Hepatic stellate cell (primary cell): Measurements from ENCODE around the gene BPIFB4.
"Not testable (repeated sequence)": the region's sequence is repeated elsewhere in the genome, so short reads cannot be mapped to it uniquely, and the experiment has no call there.

Experiments used
- DNase-seq: peaks from one replicate; pipeline ENCODE4 v3.0.0; 2011; ENCODE audit warnings: low spot score

Gene BPIFB4

GRCh38 chr20:33120934-33121333 lies 41.5 kb downstream of the BPIFB4 start:
- DNase-seq: no peak

- DNase-seq: not testable (repeated sequence)
Measured at GRCh38 chr20:33122297-33122696, 42.9 kb downstream of the BPIFB4 start.

GRCh38 chr20:33124261-33124660 lies 44.8 kb downstream of the BPIFB4 start:
- DNase-seq: no peak

- no peak for DNase-seq
Measured at GRCh38 chr20:33124994-33125393, 45.6 kb downstream of the BPIFB4 start.

GRCh38 chr20:33125983-33126382 lies 46.5 kb downstream of the BPIFB4 start:
- no peak for DNase-seq

GRCh38 chr20:33127422-33128097 lies 48.1 kb downstream of the BPIFB4 start:
- no peak for DNase-seq

- no peak for DNase-seq
Measured at GRCh38 chr20:33130568-33131061, 51.2 kb downstream of the BPIFB4 start.

GRCh38 chr20:33131949-33132473 lies 52.6 kb downstream of the BPIFB4 start:
- DNase-seq: no peak

- no peak for DNase-seq
Measured at GRCh38 chr20:33132513-33133372, 53.3 kb downstream of the BPIFB4 start.

GRCh38 chr20:33133373-33133941 lies 54.0 kb downstream of the BPIFB4 start:
- DNase-seq: no peak

- DNase-seq: no peak
Measured at GRCh38 chr20:33137195-33137594, 57.8 kb downstream of the BPIFB4 start.

GRCh38 chr20:33139467-33139866 lies 60.0 kb downstream of the BPIFB4 start:
- DNase-seq: no peak

- DNase-seq: no peak
Measured at GRCh38 chr20:33145521-33145920, 66.1 kb downstream of the BPIFB4 start.

GRCh38 chr20:33147299-33147698 lies 67.9 kb downstream of the BPIFB4 start:
- DNase-seq: no peak

GRCh38 chr20:33148040-33148439 lies 68.6 kb downstream of the BPIFB4 start:
- no peak for DNase-seq

- no peak for DNase-seq
Measured at GRCh38 chr20:33154252-33154651, 74.8 kb downstream of the BPIFB4 start.

GRCh38 chr20:33158637-33159385 lies 79.4 kb downstream of the BPIFB4 start:
- DNase-seq: no peak

GRCh38 chr20:33159713-33160112 lies 80.3 kb downstream of the BPIFB4 start:
- no peak for DNase-seq

- DNase-seq: no peak
Measured at GRCh38 chr20:33160681-33161080, 81.2 kb downstream of the BPIFB4 start.
